AG04449 (cell line): ENCODE results near the gene PIAS1.
"Not testable (repeated sequence)": the region's sequence is repeated elsewhere in the genome, so short reads cannot be mapped to it uniquely, and the experiment has no call there.

Experiments used
- CTCF ChIA-PET: fragments of 350-600 bp; formaldehyde crosslinking; extraction: SDS; loops from one replicate; lab custom pipeline; 2021; ENCODE audit warnings: antibody characterized with exemption; lab: Yijun Ruan, JAX
- POLR2A ChIA-PET: fragments of 400-600, 350-600 bp; formaldehyde crosslinking; extraction: SDS; loops from one replicate; lab custom pipeline; 2020; ENCODE audit warnings: antibody characterized with exemption, inconsistent platforms; lab: Yijun Ruan, JAX
- DNase-seq: peaks from one replicate; pipeline ENCODE4 v3.0.0-alpha.2; 2010; ENCODE audit warnings: low read depth, low spot score
- H3K4me3 ChIP-seq: 2 replicates; pipeline ENCODE4 v1.5.1; 2011; ENCODE audit warnings: low read depth, mild to moderate bottlenecking, control low read depth, low read length
- TF ChIP-seq, protein P1 (sequence below): IDR thresholded peaks from one replicate; pipeline ENCODE4 v1.5.1; 2011; ENCODE audit warnings: mild to moderate bottlenecking, moderate library complexity, low read length, control low read depth, inconsistent platforms; ENCODE audit not compliant: insufficient read depth; ENCODE audit errors: missing control alignments

Gene PIAS1

DNA sequence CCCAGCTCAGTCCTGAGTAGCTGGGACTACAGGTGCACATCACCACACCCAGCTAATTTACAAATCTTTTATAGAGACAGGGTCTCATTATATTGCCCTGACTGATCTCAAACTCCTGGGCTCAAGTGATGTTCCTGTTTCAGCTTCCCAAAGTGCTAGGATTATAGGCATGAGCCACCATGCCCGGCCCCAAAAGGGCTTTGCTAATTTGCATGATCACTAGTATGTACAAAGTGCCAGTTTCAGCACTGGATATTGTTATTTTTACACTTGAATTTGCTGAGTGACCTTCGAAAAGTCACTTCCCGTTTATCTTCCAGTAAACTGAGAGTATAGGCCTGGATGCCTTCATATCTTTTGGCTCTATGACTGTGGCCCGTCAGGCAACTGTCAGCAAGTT, 163.2 kb downstream of the PIAS1 start:
- no peak for DNase-seq
- no peak overlapping the region for H3K4me3 ChIP-seq
- CTCF ChIA-PET: no interaction called here
- TF ChIP-seq, protein P1, sequence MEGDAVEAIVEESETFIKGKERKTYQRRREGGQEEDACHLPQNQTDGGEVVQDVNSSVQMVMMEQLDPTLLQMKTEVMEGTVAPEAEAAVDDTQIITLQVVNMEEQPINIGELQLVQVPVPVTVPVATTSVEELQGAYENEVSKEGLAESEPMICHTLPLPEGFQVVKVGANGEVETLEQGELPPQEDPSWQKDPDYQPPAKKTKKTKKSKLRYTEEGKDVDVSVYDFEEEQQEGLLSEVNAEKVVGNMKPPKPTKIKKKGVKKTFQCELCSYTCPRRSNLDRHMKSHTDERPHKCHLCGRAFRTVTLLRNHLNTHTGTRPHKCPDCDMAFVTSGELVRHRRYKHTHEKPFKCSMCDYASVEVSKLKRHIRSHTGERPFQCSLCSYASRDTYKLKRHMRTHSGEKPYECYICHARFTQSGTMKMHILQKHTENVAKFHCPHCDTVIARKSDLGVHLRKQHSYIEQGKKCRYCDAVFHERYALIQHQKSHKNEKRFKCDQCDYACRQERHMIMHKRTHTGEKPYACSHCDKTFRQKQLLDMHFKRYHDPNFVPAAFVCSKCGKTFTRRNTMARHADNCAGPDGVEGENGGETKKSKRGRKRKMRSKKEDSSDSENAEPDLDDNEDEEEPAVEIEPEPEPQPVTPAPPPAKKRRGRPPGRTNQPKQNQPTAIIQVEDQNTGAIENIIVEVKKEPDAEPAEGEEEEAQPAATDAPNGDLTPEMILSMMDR: no peak
- POLR2A ChIA-PET: no interaction called here

GRCh38 chr15:68218331-68218730, 164.2 kb downstream of the PIAS1 start:
- CTCF ChIA-PET: interaction anchor here (1.5 to 3.1 kb wide), 2 partner anchors 8 to 354 kb away, joined by 6 to 29 read pairs; no protein-coding TSS in a partner anchor
- TF ChIP-seq, protein P1: no peak
- POLR2A ChIA-PET: interaction anchor here (0.6 kb wide), 1 partner anchor 491 kb away, joined by 8 read pairs; no protein-coding TSS in a partner anchor
- no peak for DNase-seq
- no peak overlapping the region for H3K4me3 ChIP-seq

DNA sequence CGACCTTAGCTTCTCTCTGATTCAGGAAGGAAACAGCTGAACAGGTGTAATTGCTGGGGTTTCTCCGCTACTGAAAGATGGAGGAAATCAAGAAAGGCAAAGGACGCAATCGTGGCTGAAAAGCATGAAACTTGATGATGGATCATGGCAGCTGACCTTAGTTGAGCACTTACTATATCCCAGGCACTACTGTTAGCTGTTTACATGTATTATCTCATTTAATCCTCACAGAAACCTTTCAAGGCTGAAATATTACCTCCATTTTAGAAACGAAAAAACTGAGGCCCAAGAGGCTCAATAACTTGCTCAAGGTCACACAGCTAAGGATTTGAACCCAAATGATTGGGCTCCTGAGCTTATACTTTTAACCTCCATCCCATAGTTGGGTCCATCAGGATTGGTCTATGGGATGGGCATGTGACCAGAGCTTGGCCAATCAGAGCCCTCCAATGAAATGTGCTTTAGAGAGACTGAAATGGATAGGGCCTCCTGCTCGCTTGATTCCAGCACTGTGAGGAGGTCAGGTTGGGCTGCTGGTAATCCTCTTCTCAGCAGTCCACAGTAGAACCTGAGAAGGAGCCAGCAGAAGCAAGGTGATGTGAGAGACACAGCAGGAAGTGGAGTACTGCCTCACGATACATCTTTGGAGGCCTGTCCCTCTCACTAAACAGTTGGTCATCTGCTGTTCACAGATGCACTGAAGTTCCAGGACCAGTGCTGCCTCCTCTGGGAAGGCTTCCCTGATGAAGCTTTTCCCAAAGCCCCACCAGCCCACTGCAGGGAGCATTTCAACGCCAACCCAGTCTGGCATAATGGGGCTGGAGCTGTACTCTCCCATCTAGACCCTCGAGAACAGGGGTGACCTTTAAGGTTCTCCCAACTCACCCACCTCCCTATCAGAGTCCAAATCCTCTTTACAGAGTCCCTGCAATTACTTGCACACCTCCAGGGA, 165.0 kb downstream of the PIAS1 start:
- TF ChIP-seq, protein P1: no peak
- H3K4me3 ChIP-seq: no peak overlapping the region
- DNase-seq: no peak
- CTCF ChIA-PET: interaction anchor here (1.5 to 3.1 kb wide), 2 partner anchors 8 to 355 kb away, joined by 6 to 29 read pairs; no protein-coding TSS in a partner anchor
- POLR2A ChIA-PET: no interaction called here

GRCh38 chr15:68220489-68220888, 166.4 kb downstream of the PIAS1 start:
- no peak overlapping the region for H3K4me3 ChIP-seq
- DNase-seq: no peak
- CTCF ChIA-PET: interaction anchor here (3.1 kb wide), 1 partner anchor 10 kb away, joined by 29 read pairs; no protein-coding TSS in a partner anchor
- POLR2A ChIA-PET: no interaction called here
- TF ChIP-seq, protein P1: no peak

GRCh38 chr15:68220967-68221366, 166.9 kb downstream of the PIAS1 start:
- POLR2A ChIA-PET: no interaction called here
- DNase-seq: no peak

GRCh38 chr15:68221530-68222431, 167.7 kb downstream of the PIAS1 start:
- CTCF ChIA-PET: interaction anchor here (1.4 kb wide), 1 partner anchor 11 kb away, joined by 9 read pairs; no protein-coding TSS in a partner anchor
- POLR2A ChIA-PET, DNase-seq, H3K4me3 ChIP-seq: not testable (repeated sequence)

More at GRCh38 chr15:68220967-68221366, 166.9 kb downstream of the PIAS1 start:
- CTCF ChIA-PET: interaction anchor here (3.1 kb wide), 1 partner anchor 10 kb away, joined by 29 read pairs; no protein-coding TSS in a partner anchor
- no peak overlapping the region for H3K4me3 ChIP-seq
- TF ChIP-seq, protein P1: no peak

GRCh38 chr15:68222432-68222743, 168.3 kb downstream of the PIAS1 start:
- DNase-seq, POLR2A ChIA-PET: not testable (repeated sequence)
- CTCF ChIA-PET: interaction anchor here (1.4 kb wide), 1 partner anchor 11 kb away, joined by 9 read pairs; no protein-coding TSS in a partner anchor

More at GRCh38 chr15:68222432-68222743, 168.3 kb downstream of the PIAS1 start:
- H3K4me3 ChIP-seq: not testable (repeated sequence)
